ENCODE measurements around the gene PCMTD2. TPM values are rescaled to one million over a fixed set of nuclear protein-coding genes. Genes with fewer than 3 reads are reported as not detected.

Gene PCMTD2
- total RNA-seq, 1 experiment from 2014 or later = 52.0 TPM

GRCh38 chr20:64242003-64242796, 13.3 kb upstream of the PCMTD2 start:
- Mint-ChIP-seq H3K4me1 (peaks cover 0 to 4% of the 10 kb centered on the region in 2 experiments; a peak in 1 of 4 replicates), H3K4me3 (no peak overlapping the region), H3K27ac (no peak overlapping the region), H3K36me3 (ENCODE audit: insufficient read depth in 1 of 3, low read depth in 3 of 3) (peaks cover 6 to 10% (median 7%) of the 10 kb centered on the region in 3 experiments; a peak in 5 of 7 replicates), H3K27me3 (ENCODE audit: low read depth) (peaks cover 30% of the 10 kb centered on the region), H3K9me3 (peaks cover 7 to 10% of the 10 kb centered on the region in 2 experiments; a peak in 3 of 5 replicates)
- no peak overlapping the region for H2AFZ ChIP-seq (ENCODE audit: low read length)
- no peaks in the 10 kb centered on the region for H3K23me2 ChIP-seq (ENCODE audit: insufficient read length, low read depth, low read length, poor library complexity, severe bottlenecking)
- H3K27me3 ChIP-seq (ENCODE audit: insufficient read depth, low read length) = no peaks in the 10 kb centered on the region
- no peak for DNase-seq
- no peaks in the 10 kb centered on the region for H3K79me1 ChIP-seq (ENCODE audit: insufficient read depth, low read depth, low read length, poor library complexity, severe bottlenecking)
- no peaks in the 10 kb centered on the region for H4K20me1 ChIP-seq (ENCODE audit: control insufficient read depth, insufficient read depth, insufficient read length)
- H3K4ac ChIP-seq (ENCODE audit: low read depth, low read length) = no peak overlapping the region
- WGBS (ENCODE audit: extremely low coverage, insufficient read length, low lambda C conversion rate) = no CpG with 5 or more reads among the region's 19 CpGs
- no peak overlapping the region for H3K18ac ChIP-seq (ENCODE audit: insufficient read length, low read depth, low read length)
- no peaks in the 10 kb centered on the region for H3K79me2 ChIP-seq (ENCODE audit: insufficient read depth, low read length)
- no peak overlapping the region for H2BK120ac ChIP-seq (ENCODE audit: low read depth, low read length, poor library complexity, severe bottlenecking)
- H3K56ac ChIP-seq (ENCODE audit: insufficient read length, low read depth, low read length) = no peak overlapping the region
- no peak overlapping the region for H3K4me2 ChIP-seq (ENCODE audit: insufficient read depth, insufficient read length, low read length)
- H3K9ac ChIP-seq (ENCODE audit: extremely low read depth, insufficient read length, low read length) = no peak overlapping the region
- no peak overlapping the region for H4K5ac ChIP-seq (ENCODE audit: insufficient read length, low read depth, low read length)
- H3K23ac ChIP-seq (ENCODE audit: insufficient read length, low read depth, low read length) = no peak overlapping the region
- no peak overlapping the region for H2BK5ac ChIP-seq (ENCODE audit: insufficient read length, low read length)
- no peak overlapping the region for H3T11ph ChIP-seq (ENCODE audit: low read length)
- no peak for TF ChIP-seq CTCF (conservative IDR thresholded peaks at IDR 0.05)
- H2BK12ac ChIP-seq (ENCODE audit: insufficient read length, low read depth, low read length) = no peak overlapping the region
- no peaks in the 10 kb centered on the region for H3K9me3 ChIP-seq (ENCODE audit: control insufficient read depth, low read depth, low read length)
- H3K27ac ChIP-seq (ENCODE audit: insufficient read length, low read depth, low read length) = no peak overlapping the region
- H4K8ac ChIP-seq (replicated peaks; ENCODE audit: insufficient read length, low read depth, low read length) = no peak overlapping the region
- H3K4me1 ChIP-seq (ENCODE audit: insufficient read depth, low read length) = no peaks in the 10 kb centered on the region
- H2AK5ac ChIP-seq (ENCODE audit: insufficient read length, low read length) = no peak overlapping the region
- no peak overlapping the region for H2BK20ac ChIP-seq (ENCODE audit: low read depth, low read length, poor library complexity, severe bottlenecking)
- H3K14ac ChIP-seq (ENCODE audit: insufficient read depth, low read length) = no peak overlapping the region
- no peak overlapping the region for H4K91ac ChIP-seq (ENCODE audit: insufficient read length, low read depth, low read length)
- H2BK15ac ChIP-seq (ENCODE audit: low read depth, low read length) = no peak overlapping the region
